HFF-Myc (cell line): ENCODE measurements around the gene AJUBA.
"Not testable (repeated sequence)": the region's sequence is repeated elsewhere in the genome, so short reads cannot be mapped to it uniquely, and the experiment has no call there.

Source experiments
- DNase-seq: peaks from one replicate; pipeline ENCODE4 v3.0.0-alpha.2; 2011; ENCODE audit warnings: low read depth; ENCODE audit errors: extremely low read depth
- H3K4me3 ChIP-seq: replicated peaks from 2 replicates; pipeline ENCODE4 v1.5.1; 2011; ENCODE audit warnings: low read depth, mild to moderate bottlenecking, control low read depth, low read length
- CTCF ChIP-seq: IDR thresholded peaks from 2 replicates; pipeline ENCODE4 v1.5.1; 2012; ENCODE audit warnings: mild to moderate bottlenecking, low read depth, low read length, control low read depth; ENCODE audit errors: missing control alignments

Gene AJUBA

GRCh38 chr14:23006544-23007419, 24.4 kb upstream of the AJUBA start:
- peak; percentile 96 for DNase-seq
- TF ChIP-seq CTCF: peak; percentile 3
- H3K4me3 ChIP-seq: peak overlapping the region; percentile 50

- TF ChIP-seq CTCF: no peak
- DNase-seq: no peak
Observed at GRCh38 chr14:23006188-23006534, 23.8 kb upstream of the AJUBA start.

DNA sequence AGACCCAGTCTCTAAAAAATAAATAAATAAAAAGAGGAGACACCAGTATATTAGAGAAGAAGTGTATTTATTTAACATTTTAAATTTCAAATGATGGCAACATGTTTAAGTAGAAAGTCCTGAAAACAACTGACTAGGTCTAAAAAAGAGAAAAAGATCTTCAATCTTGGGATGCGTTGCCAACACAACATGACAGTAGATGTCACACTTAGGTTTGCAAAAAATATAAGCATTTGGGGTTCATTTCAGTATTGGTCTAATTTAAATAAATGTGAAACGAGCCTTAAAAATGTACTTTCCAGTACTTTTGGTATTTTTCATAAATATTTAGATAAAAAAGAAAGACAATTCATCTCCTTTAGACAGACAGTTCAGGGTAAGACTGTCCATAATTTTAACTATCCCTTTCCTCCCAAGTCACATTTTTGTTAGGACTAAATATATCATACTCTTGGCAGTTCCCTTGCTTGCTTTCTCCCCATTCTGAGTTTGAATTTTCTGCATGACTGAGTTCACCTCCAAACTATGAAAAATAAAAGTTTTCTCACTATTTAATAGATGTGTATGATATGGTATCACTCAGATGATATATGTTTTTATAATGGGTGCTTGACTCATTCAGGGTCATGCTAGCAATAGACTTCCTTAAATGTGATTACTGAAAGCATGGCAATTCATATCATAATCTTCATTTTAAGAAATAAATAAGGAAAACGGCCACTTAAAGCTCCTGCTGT, 23.3 kb upstream of the AJUBA start:
- H3K4me3 ChIP-seq: peak overlapping the region; percentile 50; the same call in 1 of the 2 replicates
- TF ChIP-seq CTCF: no peak
- DNase-seq: no peak

More at GRCh38 chr14:23006188-23006534, 23.8 kb upstream of the AJUBA start:
- H3K4me3 ChIP-seq: peak overlapping the region; percentile 50

DNA sequence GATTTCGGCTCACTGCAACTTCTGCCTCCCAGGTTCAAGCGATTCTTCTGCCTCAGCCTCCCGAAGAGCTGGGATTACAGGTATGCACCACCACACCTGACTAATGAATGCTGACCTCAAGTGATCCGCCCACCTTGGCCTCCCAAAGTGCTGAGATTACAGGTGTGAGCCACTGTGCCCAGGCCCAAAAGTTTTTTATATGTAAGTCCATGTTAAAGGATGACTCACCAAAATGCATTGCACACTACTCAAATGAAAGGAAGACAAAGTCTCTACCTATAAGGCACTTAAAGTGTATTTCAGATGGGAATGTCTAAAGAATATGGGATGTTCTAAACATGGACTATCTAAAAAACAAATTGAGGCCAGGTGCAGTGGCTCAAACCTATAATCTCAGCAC, 21.9 kb upstream of the AJUBA start:
- not testable (repeated sequence) for H3K4me3 ChIP-seq, DNase-seq

DNA sequence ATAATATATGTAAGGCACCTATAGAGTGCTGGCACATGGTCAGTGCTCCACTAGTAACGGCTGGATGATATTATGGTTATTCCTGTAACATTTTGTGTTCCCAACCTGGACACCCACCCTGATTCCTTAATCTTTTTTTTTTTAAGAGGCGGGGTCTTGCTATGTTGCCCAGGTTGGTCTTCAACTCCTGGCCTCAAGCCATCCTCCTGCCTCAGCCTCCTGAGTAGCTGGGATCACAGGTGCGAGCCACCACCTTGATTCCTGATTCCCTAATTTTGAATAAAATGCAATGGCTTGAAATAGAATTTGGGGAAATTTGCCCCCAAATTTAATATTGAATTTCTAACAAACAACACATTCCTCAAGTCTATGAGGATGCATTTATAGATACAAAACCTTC, 20.2 kb upstream of the AJUBA start:
- no peak for TF ChIP-seq CTCF
- DNase-seq: no peak
- H3K4me3 ChIP-seq: no peak overlapping the region

- no peak for DNase-seq
- H3K4me3 ChIP-seq: no peak overlapping the region
- TF ChIP-seq CTCF: no peak
Observed at GRCh38 chr14:23000860-23001259, 18.5 kb upstream of the AJUBA start.

- DNase-seq: no peak
- H3K4me3 ChIP-seq: no peak overlapping the region
- no peak for TF ChIP-seq CTCF
Observed at GRCh38 chr14:22998329-22999012, 16.1 kb upstream of the AJUBA start.
